GM23248 (cell line): ENCODE data around the gene SLC31A2. TPM values are rescaled to one million over a fixed set of nuclear protein-coding genes. Genes with fewer than 3 reads are reported as not detected.

Source experiments
- DNase-seq: peaks from one replicate; pipeline ENCODE4 v3.0.0-alpha.2; 2015
- H2AFZ ChIP-seq: fragments of 200-600 bp; sonication (generic); 2 replicates; pipeline ENCODE4 v1.6.1; 2016; ENCODE audit warnings: antibody characterized with exemption
- H3F3A ChIP-seq: fragments of 200-600 bp; sonication (generic); 2 replicates; pipeline ENCODE4 v1.6.1; 2016; ENCODE audit warnings: mild to moderate bottlenecking, antibody characterized with exemption, mixed run types; ENCODE audit not compliant: insufficient read depth
- H3K27ac ChIP-seq: fragments of 200-600 bp; sonication (generic); 2 replicates; pipeline ENCODE4 v1.5.1; 2016; ENCODE audit warnings: mild to moderate bottlenecking
- H3K27me3 ChIP-seq: fragments of 200-600 bp; sonication (generic); replicated peaks from 2 replicates; pipeline ENCODE4 v1.6.1; 2016; ENCODE audit warnings: mild to moderate bottlenecking; ENCODE audit not compliant: insufficient read depth
- H3K36me3 ChIP-seq: fragments of 200-600 bp; sonication (generic); 2 replicates; pipeline ENCODE4 v1.6.1; 2016; ENCODE audit warnings: low read depth, mild to moderate bottlenecking
- H3K4me1 ChIP-seq: fragments of 200-600 bp; sonication (generic); 2 replicates; pipeline ENCODE4 v1.6.1; 2016; ENCODE audit warnings: mild to moderate bottlenecking; ENCODE audit not compliant: insufficient read depth
- H3K4me2 ChIP-seq: fragments of 200-600 bp; sonication (generic); one replicate; pipeline ENCODE4 v1.6.1; 2016; ENCODE audit warnings: mild to moderate bottlenecking; ENCODE audit not compliant: unreplicated experiment
- H3K4me3 ChIP-seq: fragments of 200-600 bp; sonication (generic); 2 replicates; pipeline ENCODE4 v1.5.1; 2016; ENCODE audit warnings: mild to moderate bottlenecking
- H3K79me2 ChIP-seq: fragments of 200-600 bp; sonication (generic); 2 replicates; pipeline ENCODE4 v1.6.1; 2016; ENCODE audit warnings: mild to moderate bottlenecking; ENCODE audit not compliant: insufficient read depth
- H3K9ac ChIP-seq: fragments of 200-600 bp; sonication (generic); 2 replicates; pipeline ENCODE4 v1.6.1; 2016; ENCODE audit warnings: mild to moderate bottlenecking
- H3K9me2 ChIP-seq: fragments of 200-600 bp; sonication (generic); 2 replicates; pipeline ENCODE4 v1.6.1; 2016; ENCODE audit warnings: mixed run types, mild to moderate bottlenecking, moderate library complexity; ENCODE audit not compliant: insufficient read depth
- H3K9me3 ChIP-seq: fragments of 200-600 bp; sonication (generic); one replicate; pipeline ENCODE4 v1.6.1; 2017; ENCODE audit warnings: low read depth
- H4K20me1 ChIP-seq: fragments of 200-600 bp; sonication (generic); 2 replicates; pipeline ENCODE4 v1.6.0; 2016; ENCODE audit not compliant: insufficient read depth
- EZH2 ChIP-seq: fragments of 200-600 bp; sonication (generic); IDR thresholded peaks from 2 replicates; pipeline ENCODE4 v1.6.1; 2018; ENCODE audit warnings: antibody characterized with exemption, mild to moderate bottlenecking; ENCODE audit not compliant: insufficient read depth, poor library complexity, severe bottlenecking
- EZH2phosphoT487 ChIP-seq: fragments of 200-600 bp; sonication (generic); IDR thresholded peaks from 2 replicates; pipeline ENCODE4 v1.6.1; 2018; ENCODE audit warnings: antibody characterized with exemption, moderate library complexity, mild to moderate bottlenecking, low read depth; ENCODE audit not compliant: insufficient read depth
- WGBS, 2 experiments: methylation state at CpG; one replicate each; pipeline ENCODE4 v1.1.6; 2015 to 2017; ENCODE audit warnings: low lambda C conversion rate in 2 of 2, low coverage in 1 of 2; ENCODE audit errors: missing lambda C conversion rate in 2 of 2; 5-methylcytosine and 5-hydroxymethylcytosine counted together
- in situ Hi-C: fragments of 300-500 bp; cut with MboI; formaldehyde crosslinking; loops from 2 replicates; pipeline ENCODE4 v1.15.0; 2020
- polyA plus RNA-seq: library from polyadenylated mRNA; unstranded; fragments of >200 nt; fragmentation: Nextera tagmentation; extraction: Ambion mirVana; gene quantifications from 2 replicates; pipeline ENCODE4 v1.2.1, GENCODE V29; 2016
- total RNA-seq: library from RNA; depleted of rRNA; stranded (reverse); fragments of >200 nt; shearing (Covaris generic); gene quantifications from 2 replicates; pipeline ENCODE4 v1.2.3, GENCODE V29; 2014

Gene SLC31A2
- total and polyA plus RNA-seq, 2 experiments from 2014 or later, result 15.0 to 20.8 TPM

DNA sequence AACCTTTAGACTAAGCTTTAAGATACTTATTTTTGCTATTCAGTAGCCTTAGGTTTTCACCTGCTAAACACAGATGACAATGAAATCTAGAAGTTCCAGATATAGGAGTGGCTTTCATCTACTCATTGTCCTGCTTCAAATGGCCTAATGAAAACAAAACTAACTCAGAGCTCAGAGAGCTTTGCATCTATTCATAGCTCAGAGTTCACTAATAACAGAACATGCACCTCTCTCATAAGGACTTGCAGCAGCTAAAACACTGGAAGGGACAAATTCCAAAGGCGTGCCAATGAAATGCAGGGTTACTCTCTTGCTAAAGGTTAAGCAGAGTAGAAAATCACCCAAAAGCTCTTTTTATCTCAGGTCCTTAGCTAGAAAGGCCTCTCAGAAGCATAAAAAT, 29.0 kb downstream of the SLC31A2 start:
- no peaks in the 10 kb centered on the region for H3K9me3 ChIP-seq
- WGBS, 2 experiments, result 0% methylated on average over 1 of the region's 1 CpG
- DNase-seq, result no peak
- no peak overlapping the region for H3K9ac ChIP-seq
- H3K4me2 ChIP-seq, result no peak overlapping the region
- H2AFZ ChIP-seq, result no peak overlapping the region
- no peaks in the 10 kb centered on the region for H4K20me1 ChIP-seq
- no peaks in the 10 kb centered on the region for H3K9me2 ChIP-seq
- TF ChIP-seq EZH2phosphoT487, result no peak
- no peak for TF ChIP-seq EZH2
- no peaks in the 10 kb centered on the region for H3K79me2 ChIP-seq
- peaks cover 61% of the 10 kb centered on the region for H3K36me3 ChIP-seq
- H3K4me1 ChIP-seq, result peaks cover 23% of the 10 kb centered on the region
- peaks cover 27% of the 10 kb centered on the region for H3F3A ChIP-seq
- H3K27me3 ChIP-seq, result no peaks in the 10 kb centered on the region
- in situ Hi-C loops, result no loop called here
- no peak overlapping the region for H3K4me3 ChIP-seq
- H3K27ac ChIP-seq, result no peak overlapping the region

- H3K79me2 ChIP-seq, result no peaks in the 10 kb centered on the region
- TF ChIP-seq EZH2phosphoT487 (no peak), EZH2 (no peak)
- no peaks in the 10 kb centered on the region for H3K9me2 ChIP-seq
These were observed 30.4 kb downstream of the SLC31A2 start for GRCh38 chr9:113181165-113181564.

DNA sequence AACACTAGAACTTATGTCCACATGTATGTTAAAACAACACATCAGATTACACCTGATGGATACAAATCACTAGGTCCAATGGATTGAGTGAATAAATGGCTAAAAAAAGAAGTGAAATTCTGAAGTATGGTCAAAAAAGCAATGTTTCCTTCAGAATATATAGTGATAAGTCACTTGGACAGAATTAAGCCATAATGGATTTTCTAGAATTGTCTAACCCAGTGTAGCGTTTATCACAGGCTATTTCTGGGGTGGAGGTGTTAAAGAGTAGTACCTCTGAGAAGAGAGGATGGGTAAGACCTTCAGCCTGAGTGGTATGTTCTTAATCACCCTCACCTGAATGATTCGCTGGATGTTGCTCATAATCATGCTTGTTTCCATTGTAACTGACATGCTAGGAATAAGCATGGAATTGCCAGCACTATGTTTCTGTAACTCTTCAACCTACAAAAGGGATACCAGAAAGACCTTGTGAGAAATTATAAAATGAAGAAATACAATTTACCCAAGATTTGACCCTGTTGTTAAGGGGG, 33.2 kb downstream of the SLC31A2 start:
- Histone ChIP-seq H3K27ac (no peak overlapping the region), H3K9me3 (no peaks in the 10 kb centered on the region), H3K4me1 (peaks cover 37% of the 10 kb centered on the region), H2AFZ (no peak overlapping the region), H3F3A (peaks cover 30% of the 10 kb centered on the region), H3K4me2 (no peak overlapping the region), H3K9ac (no peak overlapping the region), H3K9me2 (no peaks in the 10 kb centered on the region), H3K79me2 (no peaks in the 10 kb centered on the region), H3K36me3 (peaks cover 58% of the 10 kb centered on the region), H4K20me1 (no peaks in the 10 kb centered on the region), H3K27me3 (no peaks in the 10 kb centered on the region), H3K4me3 (no peak overlapping the region)
- WGBS, 2 experiments, result 97 to 100% methylated on average over 2 of the region's 2 CpGs
- in situ Hi-C loops, result no loop called here
- DNase-seq, result no peak
- TF ChIP-seq EZH2phosphoT487, result no peak
- TF ChIP-seq EZH2, result no peak

More at GRCh38 chr9:113181165-113181564, 30.4 kb downstream of the SLC31A2 start:
- no peak for DNase-seq
- H3K27me3 ChIP-seq, result no peaks in the 10 kb centered on the region
- peaks cover 33% of the 10 kb centered on the region for H3K4me1 ChIP-seq
- H2AFZ ChIP-seq, result no peak overlapping the region
- H3K4me2 ChIP-seq, result no peak overlapping the region
- H3K9ac ChIP-seq, result no peak overlapping the region
- no peaks in the 10 kb centered on the region for H3K9me3 ChIP-seq
- in situ Hi-C loops, result no loop called here
- H3F3A ChIP-seq, result peaks cover 27% of the 10 kb centered on the region
- no peak overlapping the region for H3K27ac ChIP-seq
- H3K36me3 ChIP-seq, result peaks cover 59% of the 10 kb centered on the region
- H3K4me3 ChIP-seq, result no peak overlapping the region
- no peaks in the 10 kb centered on the region for H4K20me1 ChIP-seq

DNA sequence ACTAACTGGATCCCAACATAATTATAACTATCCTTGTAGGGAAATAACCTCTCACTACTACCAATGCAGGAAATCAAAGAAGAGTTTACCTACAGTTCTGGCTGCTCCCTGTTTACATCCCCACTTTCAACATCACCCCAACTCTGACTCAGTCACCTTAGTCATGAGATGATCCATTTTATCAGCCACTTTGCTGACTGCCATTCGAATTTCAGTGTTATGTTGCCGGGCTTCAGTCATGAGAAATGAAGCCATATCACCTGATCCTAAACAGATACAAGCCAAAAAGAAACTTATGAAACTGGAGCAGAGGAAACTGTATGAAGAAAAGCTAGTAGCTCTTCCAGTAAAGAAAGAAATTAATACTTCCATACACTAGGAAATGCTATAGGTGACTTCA, 33.7 kb downstream of the SLC31A2 start:
- Histone ChIP-seq H3K27me3 (no peaks in the 10 kb centered on the region), H3K4me2 (no peak overlapping the region), H3K9me3 (no peaks in the 10 kb centered on the region), H3K9me2 (no peaks in the 10 kb centered on the region), H3K36me3 (peaks cover 58% of the 10 kb centered on the region), H3K4me1 (peaks cover 36% of the 10 kb centered on the region), H4K20me1 (no peaks in the 10 kb centered on the region), H2AFZ (no peak overlapping the region), H3K79me2 (no peaks in the 10 kb centered on the region), H3K4me3 (no peak overlapping the region), H3K27ac (peak overlapping the region; percentile 48), H3K9ac (peak overlapping the region; percentile 22; the same call in 1 of the 2 replicates), H3F3A (peaks cover 28% of the 10 kb centered on the region)
- DNase-seq, result peak; percentile 73
- in situ Hi-C loops, result no loop called here
- TF ChIP-seq EZH2phosphoT487 (no peak), EZH2 (no peak)
- 45 to 53% methylated on average over 2 of the region's 2 CpGs for WGBS, 2 experiments

- Histone ChIP-seq H4K20me1 (no peaks in the 10 kb centered on the region), H2AFZ (no peak overlapping the region), H3K4me1 (peaks cover 36% of the 10 kb centered on the region), H3K27me3 (no peaks in the 10 kb centered on the region), H3K36me3 (peaks cover 58% of the 10 kb centered on the region), H3K27ac (peak overlapping the region; percentile 48; the same call in 1 of the 2 replicates), H3K4me2 (no peak overlapping the region), H3K4me3 (no peak overlapping the region), H3K9me2 (no peaks in the 10 kb centered on the region), H3K9me3 (no peaks in the 10 kb centered on the region), H3K9ac (0 out of 2 replicates have a peak overlapping the region, but pooled peaks have one; percentile 22), H3F3A (peaks cover 23% of the 10 kb centered on the region), H3K79me2 (no peaks in the 10 kb centered on the region)
- no peak for TF ChIP-seq EZH2phosphoT487
- no peak for TF ChIP-seq EZH2
- WGBS, 2 experiments, result 97 to 98% methylated on average over 4 of the region's 4 CpGs
- peak; percentile 19 for DNase-seq
- in situ Hi-C loops, result no loop called here
These were observed 34.5 kb downstream of the SLC31A2 start for GRCh38 chr9:113185271-113185670.
